Measurements from ENCODE around the gene ARMC9. TPM values are rescaled to one million over a fixed set of nuclear protein-coding genes. Genes with fewer than 3 reads are reported as not detected.
A peak's percentile ranks its signal among the peaks of the same experiment; 100 is the strongest.
"Not testable (repeated sequence)": the region's sequence is repeated elsewhere in the genome, so short reads cannot be mapped to it uniquely, and the experiment has no call there.

The ARMC9 gene
- total and polyA plus RNA-seq, 8 donors: 4.5 to 114 (median 11.0) TPM

DNA sequence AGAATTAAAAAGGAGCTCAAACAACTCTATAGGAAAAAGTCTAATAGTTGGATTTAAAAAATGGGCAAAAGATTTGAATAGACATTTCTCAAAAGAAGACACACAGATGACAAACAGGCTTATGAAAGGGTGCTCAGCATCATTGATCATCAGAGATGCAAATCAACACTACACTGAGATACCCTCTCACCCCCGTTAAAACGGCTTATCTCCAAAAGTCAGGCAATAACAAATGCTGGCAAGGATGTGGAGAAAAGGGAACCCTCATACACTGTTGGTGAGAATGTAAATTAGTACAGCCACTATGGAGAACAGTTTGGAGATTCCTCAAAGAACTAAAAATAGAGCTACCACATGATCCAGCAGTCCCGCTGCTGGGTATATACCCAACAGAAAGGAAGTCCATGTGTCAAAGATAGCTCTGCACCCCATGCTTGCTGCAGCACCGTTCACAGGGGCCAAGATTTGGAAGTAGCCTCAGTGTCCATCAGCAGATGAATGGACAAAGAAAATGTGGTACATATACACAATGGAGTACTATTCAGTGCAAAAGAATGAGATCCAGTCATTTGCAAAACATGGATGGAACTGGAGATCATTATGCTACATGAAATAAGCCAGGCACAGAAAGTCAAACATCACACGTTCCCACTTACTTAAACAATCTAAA, 150.4 kb downstream of the ARMC9 start:
- WGBS, 5 donors: 48 to 80% (median 65%) methylated on average over 5 of the region's 5 CpGs
- Histone ChIP-seq H3K4me3 (no peak overlapping the region), H3K36me3 (peaks cover 0 to 14% (median 6%) of the 10 kb centered on the region in 4 donors), H3K4me1 (peaks cover 0 to 26% (median 9%) of the 10 kb centered on the region in 4 donors), H3K27ac (no peak overlapping the region), H3K9me3 (no peaks in the 10 kb centered on the region), H3K27me3 (no peaks in the 10 kb centered on the region)
- intact Hi-C loops (cut with DNase I; ENCODE audit: low total_unique reads): no loop called here
- peak in 1 of 2 donors; percentile 20 for DNase-seq
- TF ChIP-seq, protein P1, sequence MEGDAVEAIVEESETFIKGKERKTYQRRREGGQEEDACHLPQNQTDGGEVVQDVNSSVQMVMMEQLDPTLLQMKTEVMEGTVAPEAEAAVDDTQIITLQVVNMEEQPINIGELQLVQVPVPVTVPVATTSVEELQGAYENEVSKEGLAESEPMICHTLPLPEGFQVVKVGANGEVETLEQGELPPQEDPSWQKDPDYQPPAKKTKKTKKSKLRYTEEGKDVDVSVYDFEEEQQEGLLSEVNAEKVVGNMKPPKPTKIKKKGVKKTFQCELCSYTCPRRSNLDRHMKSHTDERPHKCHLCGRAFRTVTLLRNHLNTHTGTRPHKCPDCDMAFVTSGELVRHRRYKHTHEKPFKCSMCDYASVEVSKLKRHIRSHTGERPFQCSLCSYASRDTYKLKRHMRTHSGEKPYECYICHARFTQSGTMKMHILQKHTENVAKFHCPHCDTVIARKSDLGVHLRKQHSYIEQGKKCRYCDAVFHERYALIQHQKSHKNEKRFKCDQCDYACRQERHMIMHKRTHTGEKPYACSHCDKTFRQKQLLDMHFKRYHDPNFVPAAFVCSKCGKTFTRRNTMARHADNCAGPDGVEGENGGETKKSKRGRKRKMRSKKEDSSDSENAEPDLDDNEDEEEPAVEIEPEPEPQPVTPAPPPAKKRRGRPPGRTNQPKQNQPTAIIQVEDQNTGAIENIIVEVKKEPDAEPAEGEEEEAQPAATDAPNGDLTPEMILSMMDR (IDR thresholded peaks at IDR 0.05): no peak
- TF ChIP-seq POLR2AphosphoS5 (IDR thresholded peaks at IDR 0.05): peak in 1 of 3 donors; percentile 34

DNA sequence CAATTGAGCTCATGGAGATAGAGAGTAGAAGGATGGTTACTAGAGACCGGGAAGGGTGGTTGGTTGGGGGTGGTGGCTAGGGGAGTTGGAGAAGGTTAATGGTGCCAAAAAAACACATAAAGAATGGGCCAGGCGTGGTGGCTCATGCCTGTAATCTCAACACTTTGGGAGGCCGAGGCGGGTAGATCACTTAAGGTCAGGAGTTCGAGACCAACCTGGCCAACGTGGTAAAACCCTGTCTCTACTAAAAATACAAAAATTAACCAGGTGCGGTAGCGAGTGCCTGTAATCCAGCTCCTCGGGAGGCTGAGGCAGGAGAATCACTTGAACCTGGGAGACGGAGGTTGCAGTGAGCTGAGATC, 150.9 kb downstream of the ARMC9 start:
- H3K36me3 ChIP-seq: peaks cover 0 to 14% (median 6%) of the 10 kb centered on the region in 4 donors
- intact Hi-C loops (cut with DNase I; ENCODE audit: low total_unique reads); H3K9me3 ChIP-seq; H3K27me3 ChIP-seq; H3K4me3 ChIP-seq; H3K27ac ChIP-seq: not testable (repeated sequence)
- WGBS, 5 donors: 80 to 94% (median 93%) methylated on average over 10 of the region's 10 CpGs
- peak in 1 of 2 donors; percentile 7 for DNase-seq
- H3K4me1 ChIP-seq: peaks cover 0 to 24% (median 8%) of the 10 kb centered on the region in 4 donors

DNA sequence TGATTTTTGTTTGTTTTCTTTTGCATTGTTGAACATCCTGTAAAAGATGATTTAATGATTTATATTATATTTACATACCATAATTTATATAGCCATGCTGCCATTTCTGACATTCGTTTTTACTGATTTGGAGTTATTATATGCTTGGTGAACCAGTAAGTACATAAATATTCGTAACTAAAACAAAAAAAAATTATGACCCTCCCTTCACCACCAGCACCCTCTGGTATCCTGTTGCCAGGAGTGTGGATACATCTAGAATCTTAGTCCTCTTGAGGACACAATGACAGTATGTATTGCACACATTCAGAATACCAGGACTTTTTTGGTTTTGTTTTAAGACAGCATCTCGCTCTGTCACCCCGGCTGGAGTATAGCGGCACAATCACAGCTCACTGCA, 153.2 kb downstream of the ARMC9 start:
- Histone ChIP-seq H3K27ac (no peak overlapping the region), H3K9me3 (no peaks in the 10 kb centered on the region), H3K4me1 (peaks cover 0 to 24% (median 11%) of the 10 kb centered on the region in 4 donors), H3K27me3 (no peaks in the 10 kb centered on the region), H3K36me3 (peaks cover 0 to 5% (median under 1%) of the 10 kb centered on the region in 4 donors), H3K4me3 (no peak overlapping the region)
- DNase-seq: no peak
- TF ChIP-seq EP300 (IDR thresholded peaks at IDR 0.05) (no peak), POLR2AphosphoS5 (IDR thresholded peaks at IDR 0.05) (no peak), POLR2A (IDR thresholded peaks at IDR 0.05) (no peak)
- TF ChIP-seq, protein P1 (IDR thresholded peaks at IDR 0.05): no peak
- WGBS, 5 donors: 81 to 93% (median 91%) methylated on average over 5 of the region's 5 CpGs
- intact Hi-C loops (cut with DNase I; ENCODE audit: low total_unique reads): no loop called here

DNA sequence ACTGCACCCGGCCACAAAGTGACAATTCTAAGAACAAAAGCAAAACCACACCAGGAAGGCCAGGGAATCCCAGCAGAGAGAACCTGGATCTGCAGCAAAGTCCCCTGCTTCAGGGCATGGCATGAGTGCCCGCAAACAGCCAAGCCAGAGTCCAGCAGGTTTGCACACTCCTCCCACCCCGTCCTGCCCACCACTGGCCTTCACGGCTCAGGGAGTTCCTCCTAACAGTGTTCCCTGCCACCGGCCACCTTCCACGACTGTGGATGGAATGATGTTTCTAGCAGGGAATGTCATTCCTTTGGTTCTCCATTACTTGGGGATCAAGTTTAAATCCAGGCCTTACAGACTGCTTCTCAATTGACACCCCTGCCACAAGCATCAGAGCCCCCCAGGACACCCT, 155.0 kb downstream of the ARMC9 start:
- no peak for TF ChIP-seq POLR2A (IDR thresholded peaks at IDR 0.05)
- TF ChIP-seq POLR2AphosphoS5 (IDR thresholded peaks at IDR 0.05): no peak
- TF ChIP-seq, protein P1 (IDR thresholded peaks at IDR 0.05): no peak
- no peak for TF ChIP-seq EP300 (IDR thresholded peaks at IDR 0.05)
- intact Hi-C loops (cut with DNase I; ENCODE audit: low total_unique reads): no loop called here
- 91 to 98% (median 95%) methylated on average over 5 of the region's 6 CpGs for WGBS, 5 donors
- no peak for DNase-seq
- Histone ChIP-seq H3K9me3 (no peaks in the 10 kb centered on the region), H3K27ac (no peak overlapping the region), H3K27me3 (no peaks in the 10 kb centered on the region), H3K36me3 (peaks cover 0 to 14% (median 4%) of the 10 kb centered on the region in 4 donors), H3K4me1 (peaks cover 0 to 8% (median 4%) of the 10 kb centered on the region in 4 donors), H3K4me3 (no peak overlapping the region)
